A673 (cell line): ENCODE results near the gene PRTFDC1. TPM values are rescaled to one million over a fixed set of nuclear protein-coding genes. Genes with fewer than 3 reads are reported as not detected.
"Not testable (repeated sequence)": the region's sequence is repeated elsewhere in the genome, so short reads cannot be mapped to it uniquely, and the experiment has no call there.

Source experiments
- BruUV-seq: library from RNA; stranded (reverse); fragments of 400-500 nt; replicated peaks from 2 replicates; lab custom pipeline; 2021; lab: Mats Ljungman, UMichigan
- CTCF ChIA-PET: fragments of 300-600 bp; sonication (Branson Sonifier 250); formaldehyde crosslinking; loops from one replicate; lab custom pipeline; 2022; ENCODE audit warnings: antibody characterized with exemption; lab: Charles Lee
- POLR2A ChIA-PET: fragments of 300-600 bp; sonication (Branson Sonifier 250); formaldehyde crosslinking; loops from one replicate; lab custom pipeline; 2022; ENCODE audit warnings: antibody characterized with exemption; ENCODE audit not compliant: low non-redundant PET; lab: Charles Lee
- DNase-seq: peaks from one replicate; pipeline ENCODE4 v3.0.0-alpha.2; 2015; ENCODE audit warnings: low spot score
- H3K27ac ChIP-seq: fragments of 200-600 bp; sonication (generic); 2 replicates; pipeline ENCODE4 v1.5.1; 2016; ENCODE audit warnings: mixed run types, low read depth, mild to moderate bottlenecking, mixed read lengths, antibody characterized with exemption, low read length; ENCODE audit not compliant: poor library complexity, severe bottlenecking
- H3K27me3 ChIP-seq: fragments of 200-600 bp; sonication (generic); replicated peaks from 2 replicates; pipeline ENCODE4 v1.6.1; 2017; ENCODE audit warnings: mixed run types, low read depth, mild to moderate bottlenecking, mixed read lengths, antibody characterized with exemption, low read length; ENCODE audit not compliant: insufficient read depth, poor library complexity
- H3K36me3 ChIP-seq: fragments of 200-600 bp; sonication (generic); 2 replicates; pipeline ENCODE4 v1.6.1; 2016; ENCODE audit warnings: mixed run types, mild to moderate bottlenecking, mixed read lengths, antibody characterized with exemption, low read length; ENCODE audit not compliant: insufficient read depth, poor library complexity, severe bottlenecking
- H3K4me1 ChIP-seq: fragments of 200-600 bp; sonication (generic); 2 replicates; pipeline ENCODE4 v1.6.1; 2017; ENCODE audit warnings: mixed run types, mild to moderate bottlenecking, mixed read lengths, antibody characterized with exemption, low read length; ENCODE audit not compliant: insufficient read depth, poor library complexity, severe bottlenecking
- H3K4me3 ChIP-seq: fragments of 200-600 bp; sonication (generic); 2 replicates; pipeline ENCODE4 v1.5.1; 2016; ENCODE audit warnings: low read depth, mixed run types, mild to moderate bottlenecking, mixed read lengths, low read length; ENCODE audit not compliant: poor library complexity, severe bottlenecking
- H3K9me3 ChIP-seq: fragments of 200-600 bp; sonication (generic); 2 replicates; pipeline ENCODE4 v1.6.1; 2016; ENCODE audit warnings: mixed run types, low read depth, mild to moderate bottlenecking, mixed read lengths, antibody characterized with exemption, low read length; ENCODE audit not compliant: poor library complexity, severe bottlenecking
- EZH2 ChIP-seq: fragments of 200-600 bp; sonication (generic); IDR thresholded peaks from 2 replicates; pipeline ENCODE4 v1.6.1; 2017; ENCODE audit warnings: borderline replicate concordance, low read depth, mild to moderate bottlenecking, mixed read lengths, antibody characterized with exemption, low read length; ENCODE audit not compliant: poor library complexity, severe bottlenecking
- intact Hi-C: fragments of 100-400 bp; cut with micrococcal nuclease; formaldehyde crosslinking; loops from one replicate; pipeline ENCODE4 v1.10.0; 2022; ENCODE audit not compliant: unreplicated experiment
- total RNA-seq: library from RNA; stranded (reverse); gene quantifications from 2 replicates; pipeline ENCODE4 v1.2.3, GENCODE V29; 2021
- TF ChIP-seq, protein P1 (sequence below): fragments of 300-800, 200-600 bp; sonication (generic); conservative IDR thresholded peaks from 2 replicates; pipeline ENCODE4 v1.5.1; 2017; ENCODE audit warnings: low read depth, mild to moderate bottlenecking, antibody characterized with exemption, low read length, moderate library complexity, mixed read lengths

PRTFDC1 gene
- total RNA-seq, 1 experiment from 2014 or later: 49.8 TPM

- H3K36me3 ChIP-seq: no peaks in the 10 kb centered on the region
- intact Hi-C loops: no loop called here
- CTCF ChIA-PET: interaction anchor here (0.6 kb wide), 1 partner anchor 54 kb away, joined by 5 read pairs; no protein-coding TSS in a partner anchor
- peaks cover 9% of the 10 kb centered on the region for H3K9me3 ChIP-seq
- H3K27me3 ChIP-seq: no peaks in the 10 kb centered on the region
- peak overlapping the region; percentile 56 for H3K27ac ChIP-seq
- peaks cover 16% of the 10 kb centered on the region for H3K4me1 ChIP-seq
- DNase-seq: peak; percentile 83
- no peak for TF ChIP-seq EZH2
- TF ChIP-seq, protein P1, sequence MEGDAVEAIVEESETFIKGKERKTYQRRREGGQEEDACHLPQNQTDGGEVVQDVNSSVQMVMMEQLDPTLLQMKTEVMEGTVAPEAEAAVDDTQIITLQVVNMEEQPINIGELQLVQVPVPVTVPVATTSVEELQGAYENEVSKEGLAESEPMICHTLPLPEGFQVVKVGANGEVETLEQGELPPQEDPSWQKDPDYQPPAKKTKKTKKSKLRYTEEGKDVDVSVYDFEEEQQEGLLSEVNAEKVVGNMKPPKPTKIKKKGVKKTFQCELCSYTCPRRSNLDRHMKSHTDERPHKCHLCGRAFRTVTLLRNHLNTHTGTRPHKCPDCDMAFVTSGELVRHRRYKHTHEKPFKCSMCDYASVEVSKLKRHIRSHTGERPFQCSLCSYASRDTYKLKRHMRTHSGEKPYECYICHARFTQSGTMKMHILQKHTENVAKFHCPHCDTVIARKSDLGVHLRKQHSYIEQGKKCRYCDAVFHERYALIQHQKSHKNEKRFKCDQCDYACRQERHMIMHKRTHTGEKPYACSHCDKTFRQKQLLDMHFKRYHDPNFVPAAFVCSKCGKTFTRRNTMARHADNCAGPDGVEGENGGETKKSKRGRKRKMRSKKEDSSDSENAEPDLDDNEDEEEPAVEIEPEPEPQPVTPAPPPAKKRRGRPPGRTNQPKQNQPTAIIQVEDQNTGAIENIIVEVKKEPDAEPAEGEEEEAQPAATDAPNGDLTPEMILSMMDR: no peak
- POLR2A ChIA-PET: no interaction called here
- no peak overlapping the region for H3K4me3 ChIP-seq
- TSS peak; percentile 39 for BruUV-seq
Observed at GRCh38 chr10:24920907-24921881, 31.2 kb downstream of the PRTFDC1 start.

DNA sequence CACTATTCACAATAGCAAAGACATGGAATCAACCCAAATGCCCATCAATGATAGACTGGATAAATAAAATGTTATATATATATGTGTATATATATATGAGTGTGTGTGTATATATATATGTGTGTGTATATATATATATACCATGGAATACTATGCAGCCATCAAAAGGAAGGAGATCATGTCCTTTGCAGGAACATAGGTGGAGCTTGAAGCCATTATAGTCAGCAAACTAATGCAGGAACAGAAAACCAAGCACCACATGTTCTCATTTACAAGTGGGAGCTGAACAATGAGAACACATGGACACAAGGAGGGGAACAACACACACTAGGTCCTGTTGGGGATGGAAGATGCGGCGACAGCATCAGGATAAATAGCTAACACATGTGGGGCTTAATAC is 32.2 kb downstream of the PRTFDC1 start:
- H3K36me3 ChIP-seq, DNase-seq, H3K27me3 ChIP-seq, H3K27ac ChIP-seq, intact Hi-C loops, POLR2A ChIA-PET, BruUV-seq, H3K4me3 ChIP-seq, H3K9me3 ChIP-seq: not testable (repeated sequence)
- H3K4me1 ChIP-seq: peaks cover 16% of the 10 kb centered on the region
- CTCF ChIA-PET: interaction anchor here (0.6 kb wide), 1 partner anchor 53 kb away, joined by 5 read pairs; no protein-coding TSS in a partner anchor

DNA sequence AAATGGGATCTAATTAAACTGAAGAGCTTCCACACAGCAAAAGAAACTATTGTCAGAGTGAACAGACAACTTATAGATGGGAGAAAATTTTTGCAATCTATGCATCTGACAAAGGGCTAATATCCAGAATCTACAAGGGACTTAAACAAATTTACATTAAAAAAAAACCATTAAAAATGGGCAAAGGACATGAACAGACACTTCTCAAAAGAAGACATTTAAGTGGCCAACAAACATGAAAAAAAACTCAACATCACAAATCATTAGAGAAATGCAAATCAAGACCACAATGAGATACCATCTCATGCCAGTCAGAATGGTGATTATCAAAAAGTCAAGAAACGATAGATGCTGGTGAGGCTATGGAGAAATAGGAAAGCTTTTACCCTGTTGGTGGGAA is 32.8 kb downstream of the PRTFDC1 start:
- BruUV-seq, POLR2A ChIA-PET, CTCF ChIA-PET: not testable (repeated sequence)

GRCh38 chr10:24917979-24918378 is 34.4 kb downstream of the PRTFDC1 start:
- DNase-seq: no peak
- Histone ChIP-seq H3K27ac (no peak overlapping the region), H3K4me3 (no peak overlapping the region), H3K27me3 (no peaks in the 10 kb centered on the region), H3K4me1 (peaks cover 16% of the 10 kb centered on the region), H3K36me3 (no peaks in the 10 kb centered on the region), H3K9me3 (peaks cover 9% of the 10 kb centered on the region)
- ChIA-PET CTCF (no interaction called here), POLR2A (no interaction called here)
- TF ChIP-seq EZH2: no peak
- TF ChIP-seq, protein P1: no peak
- intact Hi-C loops: no loop called here
- BruUV-seq: no TSS peak

More for the DNA sequence above, 32.8 kb downstream of the PRTFDC1 start:
- peaks cover 16% of the 10 kb centered on the region for H3K4me1 ChIP-seq
- H3K27me3 ChIP-seq, H3K27ac ChIP-seq, H3K9me3 ChIP-seq, DNase-seq, H3K36me3 ChIP-seq, H3K4me3 ChIP-seq, intact Hi-C loops: not testable (repeated sequence)
